Calu3 (cell line): ENCODE data around the gene ABTB2. TPM values are rescaled to one million over a fixed set of nuclear protein-coding genes. Genes with fewer than 3 reads are reported as not detected.

Experiments
- BruUV-seq: library from RNA; stranded (reverse); fragments of 400-500 nt; replicated peaks from 2 replicates; lab custom pipeline; 2021; lab: Mats Ljungman, UMichigan
- CTCF ChIA-PET: fragments of 300-600 bp; sonication (Branson Sonifier 250); formaldehyde crosslinking; loops from one replicate; lab custom pipeline; 2022; ENCODE audit warnings: antibody characterized with exemption; lab: Charles Lee
- DNase-seq: peaks from one replicate; pipeline ENCODE4 v3.0.0; 2022
- H3K27ac Mint-ChIP-seq: one replicate; pipeline ENCODE4 v1.8.0; 2022; ENCODE audit warnings: mixed read lengths; ENCODE audit not compliant: unreplicated experiment
- H3K27me3 Mint-ChIP-seq: one replicate; pipeline ENCODE4 v1.8.0; 2022; ENCODE audit warnings: mixed read lengths; ENCODE audit not compliant: unreplicated experiment
- H3K36me3 Mint-ChIP-seq: one replicate; pipeline ENCODE4 v1.8.0; 2022; ENCODE audit warnings: mild to moderate bottlenecking, moderate library complexity, mixed read lengths; ENCODE audit not compliant: insufficient read depth, unreplicated experiment
- H3K4me1 Mint-ChIP-seq: one replicate; pipeline ENCODE4 v1.8.0; 2022; ENCODE audit warnings: mild to moderate bottlenecking, low read depth, mixed read lengths; ENCODE audit not compliant: unreplicated experiment
- H3K4me3 Mint-ChIP-seq: one replicate; pipeline ENCODE4 v1.8.0; 2022; ENCODE audit warnings: mild to moderate bottlenecking, low read depth, moderate library complexity, mixed read lengths; ENCODE audit not compliant: unreplicated experiment
- H3K9me3 Mint-ChIP-seq: one replicate; pipeline ENCODE4 v1.8.0; 2022; ENCODE audit warnings: low read depth, mixed read lengths; ENCODE audit not compliant: unreplicated experiment
- intact Hi-C: fragments of 100-400 bp; cut with micrococcal nuclease; formaldehyde crosslinking; loops from one replicate; pipeline ENCODE4 v1.10.0; 2022; ENCODE audit not compliant: unreplicated experiment
- total RNA-seq: library from RNA; stranded (reverse); gene quantifications from 2 replicates; pipeline ENCODE4 v1.2.3, GENCODE V29; 2022
- TF ChIP-seq, protein P1 (sequence below): fragments of 200-600 bp; IDR thresholded peaks from one replicate; pipeline ENCODE4 v1.8.0; 2022; ENCODE audit warnings: antibody characterized with exemption; ENCODE audit not compliant: unreplicated experiment

The ABTB2 gene
- total RNA-seq, 1 experiment from 2014 or later, result 24.8 TPM

DNA sequence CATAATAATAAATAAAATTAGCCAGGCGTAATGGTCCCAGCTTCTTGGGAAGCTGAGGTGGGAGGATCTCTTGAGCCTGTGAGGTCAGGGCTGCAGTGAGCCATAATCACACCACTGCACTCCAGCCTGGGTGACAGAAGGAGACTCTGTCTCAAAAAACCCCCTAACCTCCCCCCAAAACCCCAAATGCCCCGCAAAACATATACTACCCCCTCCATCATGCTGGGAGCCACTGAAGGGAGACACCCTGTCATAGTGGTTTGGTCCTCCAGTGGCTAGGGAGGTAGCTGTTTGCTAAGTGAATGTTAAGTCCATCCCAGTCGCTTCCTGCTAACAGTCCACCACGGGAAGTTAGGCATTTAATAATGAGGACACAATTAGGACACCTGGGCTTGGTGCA, 125.0 kb downstream of the ABTB2 start:
- H3K4me3 Mint-ChIP-seq, result no peak overlapping the region
- TF ChIP-seq, protein P1, sequence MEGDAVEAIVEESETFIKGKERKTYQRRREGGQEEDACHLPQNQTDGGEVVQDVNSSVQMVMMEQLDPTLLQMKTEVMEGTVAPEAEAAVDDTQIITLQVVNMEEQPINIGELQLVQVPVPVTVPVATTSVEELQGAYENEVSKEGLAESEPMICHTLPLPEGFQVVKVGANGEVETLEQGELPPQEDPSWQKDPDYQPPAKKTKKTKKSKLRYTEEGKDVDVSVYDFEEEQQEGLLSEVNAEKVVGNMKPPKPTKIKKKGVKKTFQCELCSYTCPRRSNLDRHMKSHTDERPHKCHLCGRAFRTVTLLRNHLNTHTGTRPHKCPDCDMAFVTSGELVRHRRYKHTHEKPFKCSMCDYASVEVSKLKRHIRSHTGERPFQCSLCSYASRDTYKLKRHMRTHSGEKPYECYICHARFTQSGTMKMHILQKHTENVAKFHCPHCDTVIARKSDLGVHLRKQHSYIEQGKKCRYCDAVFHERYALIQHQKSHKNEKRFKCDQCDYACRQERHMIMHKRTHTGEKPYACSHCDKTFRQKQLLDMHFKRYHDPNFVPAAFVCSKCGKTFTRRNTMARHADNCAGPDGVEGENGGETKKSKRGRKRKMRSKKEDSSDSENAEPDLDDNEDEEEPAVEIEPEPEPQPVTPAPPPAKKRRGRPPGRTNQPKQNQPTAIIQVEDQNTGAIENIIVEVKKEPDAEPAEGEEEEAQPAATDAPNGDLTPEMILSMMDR, result no peak
- CTCF ChIA-PET, result interaction anchor here (0.6 to 0.7 kb wide), 2 partner anchors 31 to 201 kb away, joined by 6 read pairs; no protein-coding TSS in a partner anchor
- intact Hi-C loops, result no loop called here
- H3K27ac Mint-ChIP-seq, result no peak overlapping the region
- peaks cover 30% of the 10 kb centered on the region for H3K4me1 Mint-ChIP-seq
- H3K36me3 Mint-ChIP-seq, result peaks cover 12% of the 10 kb centered on the region
- no peaks in the 10 kb centered on the region for H3K9me3 Mint-ChIP-seq
- H3K27me3 Mint-ChIP-seq, result no peaks in the 10 kb centered on the region
- BruUV-seq, result no TSS peak
- DNase-seq, result no peak

DNA sequence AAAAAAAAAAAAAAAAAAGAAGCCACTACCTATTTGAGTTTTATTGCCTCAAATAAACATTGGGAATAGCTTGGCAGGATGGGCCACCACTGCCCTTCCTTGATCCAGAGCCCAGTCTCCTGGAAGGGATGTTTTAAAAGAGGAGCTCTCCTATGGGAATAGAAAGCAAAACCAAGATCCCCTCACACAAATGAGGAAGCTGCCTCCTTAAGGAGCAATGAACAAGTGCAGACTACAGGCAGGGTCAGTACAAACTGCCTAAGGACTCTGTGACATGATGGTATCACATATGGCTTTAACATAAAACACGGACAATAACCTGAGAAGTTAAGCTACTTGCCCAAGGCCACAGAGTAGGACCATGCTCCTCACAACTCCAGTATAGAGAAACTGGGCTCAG, 131.6 kb downstream of the ABTB2 start:
- H3K9me3 Mint-ChIP-seq, result no peaks in the 10 kb centered on the region
- no peak for DNase-seq
- CTCF ChIA-PET, result interaction anchor here (0.6 kb wide), 3 partner anchors 36 to 364 kb away, joined by 3 to 4 read pairs (median 3); no protein-coding TSS in a partner anchor
- TF ChIP-seq, protein P1, result no peak
- intact Hi-C loops, result no loop called here
- no TSS peak for BruUV-seq
- H3K27ac Mint-ChIP-seq, result no peak overlapping the region
- H3K4me1 Mint-ChIP-seq, result peaks cover 20% of the 10 kb centered on the region
- no peak overlapping the region for H3K4me3 Mint-ChIP-seq
- no peaks in the 10 kb centered on the region for H3K36me3 Mint-ChIP-seq
- no peaks in the 10 kb centered on the region for H3K27me3 Mint-ChIP-seq

DNA sequence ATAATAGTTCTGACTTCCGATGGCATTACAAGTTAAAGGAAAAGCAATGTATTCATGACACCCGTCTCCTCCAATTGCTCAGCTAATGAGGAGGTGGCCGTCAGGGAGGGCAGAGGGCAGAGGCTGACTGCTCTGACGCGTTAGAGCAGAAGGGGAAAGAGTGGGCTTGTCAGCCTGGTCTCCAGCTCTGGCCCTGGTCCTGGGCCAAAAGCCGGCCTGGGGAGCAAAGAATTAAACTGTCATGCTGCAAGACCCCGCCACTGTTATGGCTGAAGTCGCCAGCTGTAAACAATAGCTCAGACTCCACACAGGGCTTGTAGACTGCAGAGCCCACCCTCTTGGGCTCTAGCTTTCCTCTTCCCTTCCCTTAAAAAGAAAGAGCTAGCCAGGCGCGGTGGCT, 132.7 kb downstream of the ABTB2 start:
- no peak for DNase-seq
- Mint-ChIP-seq H3K27me3 (no peaks in the 10 kb centered on the region), H3K4me1 (peaks cover 21% of the 10 kb centered on the region), H3K9me3 (no peaks in the 10 kb centered on the region), H3K4me3 (no peak overlapping the region), H3K36me3 (no peaks in the 10 kb centered on the region), H3K27ac (no peak overlapping the region)
- TF ChIP-seq, protein P1, result no peak
- BruUV-seq, result no TSS peak
- intact Hi-C loops, result no loop called here
- CTCF ChIA-PET, result no interaction called here

DNA sequence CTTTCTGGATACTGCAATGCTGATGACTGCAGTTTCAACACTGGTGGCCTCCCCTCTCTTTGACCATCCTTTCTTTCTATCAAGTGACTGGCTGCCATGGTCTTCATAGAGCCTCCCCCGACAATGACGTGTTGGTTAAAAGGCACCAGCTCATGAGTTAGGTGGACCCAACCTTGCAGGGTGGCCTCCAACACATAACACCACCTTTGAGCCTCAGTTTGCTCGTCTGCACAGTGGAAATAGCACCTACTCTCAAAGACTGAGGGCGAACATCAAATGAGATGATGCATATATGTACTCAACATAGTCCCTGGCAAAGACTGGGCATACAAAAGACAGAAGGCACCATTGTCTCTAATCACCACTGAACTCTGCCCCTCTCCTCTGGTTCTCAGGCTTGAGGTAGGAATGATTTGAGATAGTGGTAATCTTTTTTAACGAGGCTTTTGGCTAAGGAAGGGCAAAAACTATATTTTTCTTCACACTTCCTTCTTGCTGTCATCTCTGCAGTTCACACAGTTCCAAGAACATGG, 133.3 kb downstream of the ABTB2 start:
- intact Hi-C loops, result no loop called here
- TF ChIP-seq, protein P1, result no peak
- no peak overlapping the region for H3K27ac Mint-ChIP-seq
- CTCF ChIA-PET, result interaction anchor here (1.0 kb wide), 1 partner anchor 50 kb away, joined by 5 read pairs; no protein-coding TSS in a partner anchor
- H3K9me3 Mint-ChIP-seq, result no peaks in the 10 kb centered on the region
- H3K4me1 Mint-ChIP-seq, result peaks cover 27% of the 10 kb centered on the region
- no peaks in the 10 kb centered on the region for H3K27me3 Mint-ChIP-seq
- BruUV-seq, result no TSS peak
- no peak overlapping the region for H3K4me3 Mint-ChIP-seq
- H3K36me3 Mint-ChIP-seq, result no peaks in the 10 kb centered on the region
- no peak for DNase-seq
